OCI-LY1 (cell line): ENCODE results near the gene MED13L.

Experiments used
- H2AFZ ChIP-seq: fragments of 200-600 bp; sonication (generic), shearing (Covaris generic); 2 replicates; pipeline ENCODE4 v1.6.0; 2014; ENCODE audit warnings: antibody characterized with exemption, mild to moderate bottlenecking, low read length
- H3F3A ChIP-seq: fragments of 200-600 bp; sonication (generic), shearing (Covaris generic); 2 replicates; pipeline ENCODE4 v1.6.0; 2014; ENCODE audit warnings: mild to moderate bottlenecking, antibody characterized with exemption, low read length, moderate library complexity; ENCODE audit not compliant: insufficient read depth
- H3K27ac ChIP-seq: fragments of 200-600 bp; sonication (generic); 2 replicates; pipeline ENCODE4 v1.5.1; 2014; ENCODE audit warnings: low read length, mixed run types, mild to moderate bottlenecking, low read depth; ENCODE audit not compliant: poor library complexity, severe bottlenecking
- H3K27me3 ChIP-seq: fragments of 200-600 bp; sonication (generic); 2 replicates; pipeline ENCODE4 v1.6.0; 2014; ENCODE audit warnings: antibody characterized with exemption, mild to moderate bottlenecking, low read length, moderate library complexity; ENCODE audit not compliant: insufficient read depth
- H3K36me3 ChIP-seq: fragments of 200-600 bp; sonication (generic); 2 replicates; pipeline ENCODE4 v1.6.1; 2014; ENCODE audit warnings: mild to moderate bottlenecking, antibody characterized with exemption, low read length, moderate library complexity, mixed read lengths; ENCODE audit not compliant: insufficient read depth
- H3K4me1 ChIP-seq: fragments of 200-600 bp; sonication (generic); 2 replicates; pipeline ENCODE4 v1.5.1; 2014; ENCODE audit warnings: mild to moderate bottlenecking, low read length, moderate library complexity; ENCODE audit not compliant: insufficient read depth, severe bottlenecking
- H3K4me2 ChIP-seq: fragments of 200-600 bp; sonication (generic), shearing (Covaris generic); 2 replicates; pipeline ENCODE4 v1.6.1; 2014; ENCODE audit warnings: low read length
- H3K4me3 ChIP-seq: fragments of 200-600 bp; sonication (generic); 2 replicates; pipeline ENCODE4 v1.5.1; 2014; ENCODE audit warnings: low read length, low read depth, mild to moderate bottlenecking, mixed read lengths; ENCODE audit not compliant: poor library complexity, severe bottlenecking
- H3K79me2 ChIP-seq: fragments of 200-600 bp; shearing (Covaris generic); 2 replicates; pipeline ENCODE4 v1.6.1; 2016; ENCODE audit warnings: mixed run types, low read length, mixed read lengths; ENCODE audit not compliant: insufficient read depth
- H3K9ac ChIP-seq: fragments of 200-600 bp; sonication (generic), shearing (Covaris generic); 2 replicates; pipeline ENCODE4 v1.6.1; 2014; ENCODE audit warnings: mild to moderate bottlenecking, low read length, mixed read lengths
- H3K9me2 ChIP-seq: fragments of 200-600 bp; sonication (generic), shearing (Covaris generic); 2 replicates; pipeline ENCODE4 v1.6.1; 2014; ENCODE audit warnings: low read depth, mild to moderate bottlenecking, low read length, mixed read lengths
- H3K9me3 ChIP-seq: fragments of 200-600 bp; shearing (Covaris generic); 2 replicates; pipeline ENCODE4 v1.6.1; 2014; ENCODE audit warnings: low read length, mixed read lengths
- H4K20me1 ChIP-seq: fragments of 200-600 bp; sonication (generic), shearing (Covaris generic); 2 replicates; pipeline ENCODE4 v1.6.0; 2016; ENCODE audit warnings: mild to moderate bottlenecking, low read length; ENCODE audit not compliant: insufficient read depth
- CTCF ChIP-seq: fragments of 200-600 bp; sonication (generic), shearing (Covaris generic); IDR thresholded peaks from 2 replicates; pipeline ENCODE4 v1.5.1; 2017; ENCODE audit warnings: mild to moderate bottlenecking, antibody characterized with exemption, low read length, moderate library complexity, mixed read lengths
- EZH2 ChIP-seq: fragments of 200-600 bp; sonication (generic), shearing (Covaris generic); IDR thresholded peaks from 2 replicates; pipeline ENCODE4 v1.8.0; 2017; ENCODE audit warnings: borderline replicate concordance, mixed run types, mild to moderate bottlenecking, antibody characterized with exemption, low read length, moderate library complexity, mixed read lengths

The MED13L gene

GRCh38 chr12:116043659-116044535 lies 233.6 kb downstream of the MED13L start:
- Histone ChIP-seq H3K27ac (no peak overlapping the region), H3K27me3 (no peaks in the 10 kb centered on the region), H3K4me3 (no peak overlapping the region), H3K4me2 (no peak overlapping the region), H3F3A (no peaks in the 10 kb centered on the region), H3K9me3 (no peaks in the 10 kb centered on the region), H3K79me2 (no peaks in the 10 kb centered on the region), H2AFZ (no peak overlapping the region), H3K4me1 (peaks cover 2% of the 10 kb centered on the region), H3K36me3 (no peaks in the 10 kb centered on the region), H4K20me1 (no peaks in the 10 kb centered on the region), H3K9me2 (no peaks in the 10 kb centered on the region), H3K9ac (no peak overlapping the region)
- TF ChIP-seq EZH2 (no peak), CTCF (no peak)

DNA sequence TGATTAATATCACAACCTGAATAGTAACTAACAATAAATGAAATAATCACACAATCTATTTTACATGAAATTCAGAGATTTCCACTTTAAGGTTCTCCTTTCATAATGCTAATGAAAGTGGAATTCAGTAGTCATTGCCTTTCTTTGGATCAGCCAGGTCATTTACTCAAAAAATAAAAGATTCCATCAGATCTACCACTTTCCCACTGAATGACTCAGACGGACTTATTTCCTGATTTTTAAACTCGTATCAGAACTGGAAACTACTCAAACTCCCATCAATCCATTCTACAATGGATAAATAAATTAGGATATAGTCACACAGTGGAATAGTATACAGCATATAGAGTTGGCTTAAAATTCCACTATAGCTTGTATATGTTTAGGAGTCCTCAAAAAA lies 237.1 kb downstream of the MED13L start:
- H3K9me3 ChIP-seq = no peaks in the 10 kb centered on the region
- TF ChIP-seq CTCF = no peak
- no peak overlapping the region for H3K4me3 ChIP-seq
- no peaks in the 10 kb centered on the region for H3K36me3 ChIP-seq
- H4K20me1 ChIP-seq = no peaks in the 10 kb centered on the region
- no peaks in the 10 kb centered on the region for H3K27me3 ChIP-seq
- no peaks in the 10 kb centered on the region for H3K9me2 ChIP-seq
- no peak overlapping the region for H3K9ac ChIP-seq
- no peaks in the 10 kb centered on the region for H3K4me1 ChIP-seq
- no peak overlapping the region for H2AFZ ChIP-seq
- H3F3A ChIP-seq = no peaks in the 10 kb centered on the region
- no peaks in the 10 kb centered on the region for H3K79me2 ChIP-seq
- no peak overlapping the region for H3K27ac ChIP-seq
- H3K4me2 ChIP-seq = no peak overlapping the region

GRCh38 chr12:116039081-116039480 lies 238.4 kb downstream of the MED13L start:
- H3K79me2 ChIP-seq = no peaks in the 10 kb centered on the region

More at GRCh38 chr12:116039081-116039480, 238.4 kb downstream of the MED13L start:
- Histone ChIP-seq H3K9me3 (no peaks in the 10 kb centered on the region), H3K4me3 (no peak overlapping the region), H3K27me3 (no peaks in the 10 kb centered on the region), H3K27ac (no peak overlapping the region), H4K20me1 (no peaks in the 10 kb centered on the region), H3K9ac (no peak overlapping the region), H3K36me3 (no peaks in the 10 kb centered on the region), H3K4me2 (no peak overlapping the region), H3F3A (no peaks in the 10 kb centered on the region), H2AFZ (no peak overlapping the region), H3K4me1 (no peaks in the 10 kb centered on the region), H3K9me2 (no peaks in the 10 kb centered on the region)
- TF ChIP-seq EZH2 = no peak
- no peak for TF ChIP-seq CTCF
